COLO829 (cell line): ENCODE measurements around the gene TMEFF2.
"Not testable (repeated sequence)": the region's sequence is repeated elsewhere in the genome, so short reads cannot be mapped to it uniquely, and the experiment has no call there.

Experiments
- DNase-seq: peaks from one replicate; pipeline ENCODE4 v3.0.0; 2012; ENCODE audit warnings: low spot score

The TMEFF2 gene

GRCh38 chr2:192183296-192183695, 11.4 kb downstream of the TMEFF2 start:
- no peak for DNase-seq

GRCh38 chr2:192166946-192167345, 27.8 kb downstream of the TMEFF2 start:
- DNase-seq = no peak

- DNase-seq = no peak
Measured at GRCh38 chr2:192165842-192166241, 28.9 kb downstream of the TMEFF2 start.

- peak; percentile 28 for DNase-seq
Measured at GRCh38 chr2:192162392-192163042, 32.2 kb downstream of the TMEFF2 start.

GRCh38 chr2:192161656-192162290, 33.0 kb downstream of the TMEFF2 start:
- DNase-seq = no peak

- no peak for DNase-seq
Measured at GRCh38 chr2:192159736-192160135, 35.0 kb downstream of the TMEFF2 start.

- no peak for DNase-seq
Measured at GRCh38 chr2:192159208-192159607, 35.5 kb downstream of the TMEFF2 start.

GRCh38 chr2:192157776-192158175, 37.0 kb downstream of the TMEFF2 start:
- DNase-seq = no peak

- no peak for DNase-seq
Measured at GRCh38 chr2:192155511-192156118, 39.1 kb downstream of the TMEFF2 start.

GRCh38 chr2:192153561-192153960, 41.2 kb downstream of the TMEFF2 start:
- no peak for DNase-seq

GRCh38 chr2:192151853-192152252, 42.9 kb downstream of the TMEFF2 start:
- DNase-seq = no peak

- no peak for DNase-seq
Measured at GRCh38 chr2:192150166-192150565, 44.6 kb downstream of the TMEFF2 start.

- peak; percentile 15 for DNase-seq
Measured at GRCh38 chr2:192148620-192149321, 46.0 kb downstream of the TMEFF2 start.

GRCh38 chr2:192148241-192148619, 46.5 kb downstream of the TMEFF2 start:
- no peak for DNase-seq

- no peak for DNase-seq
Measured at GRCh38 chr2:192146069-192147015, 48.4 kb downstream of the TMEFF2 start.

GRCh38 chr2:192145496-192145895, 49.2 kb downstream of the TMEFF2 start:
- DNase-seq = no peak

- no peak for DNase-seq
Measured at GRCh38 chr2:192140236-192140839, 54.4 kb downstream of the TMEFF2 start.

GRCh38 chr2:192139813-192140212, 54.9 kb downstream of the TMEFF2 start:
- DNase-seq = no peak

GRCh38 chr2:192137451-192137850, 57.3 kb downstream of the TMEFF2 start:
- no peak for DNase-seq

- DNase-seq = not testable (repeated sequence)
Measured at GRCh38 chr2:192132604-192133003, 62.1 kb downstream of the TMEFF2 start.

- not testable (repeated sequence) for DNase-seq
Measured at GRCh38 chr2:192130312-192130711, 64.4 kb downstream of the TMEFF2 start.
